ENCODE results near the gene CAT. TPM values are rescaled to one million over a fixed set of nuclear protein-coding genes. Genes with fewer than 3 reads are reported as not detected.

Gene CAT
- total RNA-seq, 1 experiment from 2014 or later, result 65.9 TPM

- CTCF ChIA-PET, result interaction anchor here (0.6 kb wide), 1 partner anchor 12 kb away, joined by 8 read pairs; no protein-coding TSS in a partner anchor
- Histone ChIP-seq H3K27me3 (ENCODE audit: control insufficient read depth, insufficient read depth, low read length) (no peaks in the 10 kb centered on the region), H3K27ac (ENCODE audit: low read length) (peak overlapping the region; percentile 95), H3K9me3 (ENCODE audit: control insufficient read depth, insufficient read depth, low read depth, low read length) (no peaks in the 10 kb centered on the region; the same call in 1 of the 2 replicates), H3K4me3 (ENCODE audit: low read depth in 2 of 2, low read length in 2 of 2) (peak overlapping the region; percentile 92 to 96), H3K4me1 (ENCODE audit: control insufficient read depth, insufficient read depth, low read length) (peaks cover 9% of the 10 kb centered on the region), H3K36me3 (ENCODE audit: control insufficient read depth, insufficient read depth, low read length) (no peaks in the 10 kb centered on the region; the same call in 1 of the 2 replicates)
- in situ Hi-C loops (cut with HindIII; ENCODE audit: low pct_unique_long_range_greater_than_20kb, low sequenced_read_pairs), result no loop called here
- BruUV-seq (replicated peaks), result TSS peak; percentile 75
- intact Hi-C loops (cut with micrococcal nuclease; ENCODE audit: unreplicated experiment), result no loop called here
- DNase-seq (ENCODE audit: low read depth, low spot score) (no peak), ATAC-seq (no peak)
- POLR2A ChIA-PET, result no interaction called here
- TF ChIP-seq POLR2AphosphoS5 (IDR thresholded peaks at IDR 0.05; ENCODE audit: low read depth, low read length) (no peak), CTCF (IDR thresholded peaks at IDR 0.05) (no peak), TCF7L2 (IDR thresholded peaks at IDR 0.05; ENCODE audit: low read depth, low read length) (no peak), SIN3A (IDR thresholded peaks at IDR 0.05; ENCODE audit: borderline replicate concordance, insufficient read depth, low read depth, low read length) (no peak), REST (IDR thresholded peaks at IDR 0.05; ENCODE audit: insufficient read depth in 1 of 2, low read depth in 2 of 2, low read length in 1 of 2) (no peak)
Measured at GRCh38 chr11:34439610-34440198, 970 bp downstream of the CAT start.

GRCh38 chr11:34441814-34442213, 3.1 kb downstream of the CAT start:
- in situ Hi-C loops (cut with HindIII; ENCODE audit: low pct_unique_long_range_greater_than_20kb, low sequenced_read_pairs), result no loop called here
- Histone ChIP-seq H3K4me3 (ENCODE audit: low read depth in 2 of 2, low read length in 2 of 2) (no peak overlapping the region), H3K36me3 (ENCODE audit: control insufficient read depth, insufficient read depth, low read length) (no peaks in the 10 kb centered on the region; the same call in 1 of the 2 replicates), H3K9me3 (ENCODE audit: control insufficient read depth, insufficient read depth, low read depth, low read length) (no peaks in the 10 kb centered on the region; the same call in 1 of the 2 replicates), H3K4me1 (ENCODE audit: control insufficient read depth, insufficient read depth, low read length) (peaks cover 9% of the 10 kb centered on the region), H3K27ac (ENCODE audit: low read length) (no peak overlapping the region), H3K27me3 (ENCODE audit: control insufficient read depth, insufficient read depth, low read length) (no peaks in the 10 kb centered on the region)
- POLR2A ChIA-PET, result no interaction called here
- DNase-seq (ENCODE audit: low read depth, low spot score) (no peak), ATAC-seq (no peak)
- intact Hi-C loops (cut with micrococcal nuclease; ENCODE audit: unreplicated experiment), result no loop called here
- TF ChIP-seq REST (IDR thresholded peaks at IDR 0.05; ENCODE audit: insufficient read depth in 1 of 2, low read depth in 2 of 2, low read length in 1 of 2) (no peak), CTCF (IDR thresholded peaks at IDR 0.05) (no peak), TCF7L2 (IDR thresholded peaks at IDR 0.05; ENCODE audit: low read depth, low read length) (no peak), SIN3A (IDR thresholded peaks at IDR 0.05; ENCODE audit: borderline replicate concordance, insufficient read depth, low read depth, low read length) (no peak), POLR2AphosphoS5 (IDR thresholded peaks at IDR 0.05; ENCODE audit: low read depth, low read length) (no peak)
- BruUV-seq (replicated peaks), result no TSS peak
- CTCF ChIA-PET, result no interaction called here
